GM19467 (cell line): ENCODE measurements around the gene RFTN1.

ENCODE experiments used
- ATAC-seq: cut with Tn5 transposase; IDR thresholded peaks from one replicate; pipeline ENCODE4 v1.9.1; 2021; ENCODE audit warnings: mild to moderate bottlenecking, moderate library complexity; ENCODE audit not compliant: unreplicated experiment

Gene RFTN1, protein sequence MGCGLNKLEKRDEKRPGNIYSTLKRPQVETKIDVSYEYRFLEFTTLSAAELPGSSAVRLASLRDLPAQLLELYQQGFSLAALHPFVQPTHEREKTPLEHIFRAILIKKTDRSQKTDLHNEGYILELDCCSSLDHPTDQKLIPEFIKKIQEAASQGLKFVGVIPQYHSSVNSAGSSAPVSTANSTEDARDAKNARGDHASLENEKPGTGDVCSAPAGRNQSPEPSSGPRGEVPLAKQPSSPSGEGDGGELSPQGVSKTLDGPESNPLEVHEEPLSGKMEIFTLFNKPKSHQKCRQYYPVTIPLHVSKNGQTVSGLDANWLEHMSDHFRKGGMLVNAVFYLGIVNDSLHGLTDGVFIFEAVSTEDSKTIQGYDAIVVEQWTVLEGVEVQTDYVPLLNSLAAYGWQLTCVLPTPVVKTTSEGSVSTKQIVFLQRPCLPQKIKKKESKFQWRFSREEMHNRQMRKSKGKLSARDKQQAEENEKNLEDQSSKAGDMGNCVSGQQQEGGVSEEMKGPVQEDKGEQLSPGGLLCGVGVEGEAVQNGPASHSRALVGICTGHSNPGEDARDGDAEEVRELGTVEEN

DNA sequence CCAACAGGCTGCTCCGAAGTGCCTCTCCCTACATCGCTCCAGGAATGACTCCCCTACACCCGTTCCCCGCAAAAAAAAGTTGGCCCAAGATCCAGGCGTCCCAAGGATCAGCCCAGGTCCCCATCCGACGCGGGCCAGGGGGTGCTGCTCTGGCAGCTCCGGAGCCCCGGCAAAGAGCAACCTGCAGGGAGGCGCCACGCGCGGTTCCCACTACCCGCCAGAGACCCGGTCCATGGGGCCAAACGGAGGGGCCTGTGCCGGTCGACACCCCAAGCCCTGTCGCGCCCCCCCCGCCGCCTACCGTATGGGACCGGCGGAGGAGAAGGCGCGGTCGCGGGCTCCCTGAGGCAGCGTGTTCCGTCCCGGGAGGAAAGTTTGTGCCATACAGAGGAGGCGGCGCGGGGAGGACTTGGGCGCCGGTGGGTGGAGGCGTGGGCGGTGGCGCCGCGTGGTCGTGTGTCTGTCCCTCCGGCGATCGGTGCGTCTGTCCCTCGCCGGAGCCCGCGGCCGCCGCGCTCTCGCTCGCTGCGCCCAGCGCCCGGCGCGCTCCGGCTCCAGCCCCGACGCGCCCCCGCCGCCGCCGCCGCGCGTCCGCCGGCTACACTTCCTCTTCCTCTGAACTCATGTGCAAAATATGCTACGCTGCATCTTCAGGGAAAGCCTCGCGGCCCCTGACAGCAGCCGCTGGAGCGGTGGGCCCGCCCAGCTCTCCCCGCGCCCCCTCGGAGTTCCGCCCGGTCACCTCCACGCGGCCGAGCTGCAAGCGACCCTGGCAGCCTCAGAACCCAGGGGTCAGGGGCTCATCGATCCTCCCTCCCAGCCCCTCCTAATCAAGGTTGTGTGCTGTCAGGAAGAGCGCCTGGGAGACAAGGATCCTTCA is at the start of gene RFTN1:
TSS of gene RFTN1 (minus strand) at position 559 of the 880 bp plus-strand sequence. CDS start 19,830 bp downstream, outside the sequence.
- ATAC-seq = no peak

- ATAC-seq = no peak
Measured at GRCh38 chr3:16559653-16560365, 46.3 kb upstream of the RFTN1 start.

- no peak for ATAC-seq
Measured at GRCh38 chr3:16554126-16554525, 40.6 kb upstream of the RFTN1 start.

- no peak for ATAC-seq
Measured at GRCh38 chr3:16552757-16553156, 39.3 kb upstream of the RFTN1 start.

DNA sequence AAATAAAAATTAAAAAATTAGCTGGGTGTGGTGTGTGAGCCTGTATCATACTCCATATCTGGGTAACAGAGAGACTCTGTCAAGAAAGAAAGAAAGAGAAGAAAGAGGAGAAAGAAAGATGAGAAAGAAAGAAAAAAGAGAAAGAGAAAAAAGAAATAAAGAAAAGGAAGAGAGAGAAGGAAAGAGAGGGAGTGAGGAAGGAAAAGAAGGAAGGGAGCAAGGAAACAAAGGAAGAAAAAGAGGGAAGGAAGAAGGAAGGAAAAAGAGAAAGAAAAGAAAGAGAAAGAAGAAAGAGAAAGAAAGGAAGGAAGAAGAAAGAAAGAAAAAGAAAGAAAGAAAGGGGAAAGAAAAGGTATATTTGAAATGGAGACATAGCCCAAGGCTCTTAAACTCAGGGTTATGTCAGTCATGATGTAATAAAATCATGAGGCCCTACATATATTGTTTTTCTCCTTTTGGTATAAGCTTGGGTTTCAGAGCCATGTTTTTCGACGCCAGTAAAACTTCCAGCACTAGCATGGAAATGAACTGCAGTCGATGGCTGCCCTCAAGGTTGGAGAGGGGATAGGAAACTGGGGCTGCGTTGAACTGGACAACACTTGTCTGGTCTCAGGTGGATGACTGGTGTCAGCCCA is 38.0 kb upstream of the RFTN1 start:
- ATAC-seq = no peak

- peak; percentile 82 for ATAC-seq
Measured at GRCh38 chr3:16550676-16551341, 37.3 kb upstream of the RFTN1 start.

DNA sequence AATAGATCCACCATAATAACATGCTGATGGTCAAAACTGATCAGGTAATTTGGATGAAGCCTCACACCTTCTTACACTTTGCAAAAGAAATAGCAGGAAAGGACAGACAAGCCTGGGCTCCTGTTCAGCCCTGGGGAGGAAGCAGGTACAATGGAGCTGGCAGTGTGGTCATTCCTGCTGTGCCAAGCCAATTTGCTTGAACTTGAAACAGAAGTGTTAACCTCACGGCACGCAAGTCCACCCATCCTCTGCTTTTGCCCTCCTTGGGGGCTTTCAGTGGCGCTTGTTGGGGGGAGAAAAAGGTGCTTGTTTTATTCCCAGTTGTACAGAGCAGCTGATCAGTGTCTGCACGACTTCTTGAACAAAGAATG is 36.8 kb upstream of the RFTN1 start:
- peak; percentile 33 for ATAC-seq

GRCh38 chr3:16548721-16549120 is 35.2 kb upstream of the RFTN1 start:
- no peak for ATAC-seq

- ATAC-seq = no peak
Measured at GRCh38 chr3:16547561-16548357, 34.3 kb upstream of the RFTN1 start.

GRCh38 chr3:16546186-16547010 is 32.9 kb upstream of the RFTN1 start:
- no peak for ATAC-seq

GRCh38 chr3:16545413-16546185 is 32.1 kb upstream of the RFTN1 start:
- no peak for ATAC-seq

DNA sequence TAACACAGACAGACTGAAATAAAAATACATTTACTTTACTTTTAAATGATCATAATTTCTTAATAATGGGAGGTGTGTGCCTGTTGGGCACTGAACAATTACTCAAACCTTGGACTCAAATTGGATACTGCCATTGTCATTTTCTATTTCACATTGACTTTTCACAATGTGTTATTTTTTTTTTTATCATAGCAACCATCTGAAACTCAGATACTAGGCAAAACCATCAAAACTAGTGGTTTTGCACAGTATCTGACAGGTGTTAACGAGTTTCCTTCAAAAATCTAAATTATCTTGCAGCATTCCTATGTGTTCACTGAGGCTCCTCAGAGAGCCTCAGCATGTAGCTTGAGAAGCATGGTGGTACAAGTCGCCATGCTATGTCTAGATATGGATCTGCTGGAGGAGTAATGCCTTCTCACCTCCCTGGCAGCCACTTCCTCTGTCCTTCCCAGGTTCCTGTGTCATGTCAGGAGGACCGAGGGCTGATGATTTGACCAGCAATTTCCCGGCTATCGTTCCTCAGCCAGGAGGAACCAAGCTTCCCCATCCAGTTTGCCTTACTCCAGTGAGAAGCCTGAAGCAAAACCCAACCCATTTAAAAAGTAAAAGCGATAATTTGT is 29.9 kb upstream of the RFTN1 start:
- ATAC-seq = no peak

DNA sequence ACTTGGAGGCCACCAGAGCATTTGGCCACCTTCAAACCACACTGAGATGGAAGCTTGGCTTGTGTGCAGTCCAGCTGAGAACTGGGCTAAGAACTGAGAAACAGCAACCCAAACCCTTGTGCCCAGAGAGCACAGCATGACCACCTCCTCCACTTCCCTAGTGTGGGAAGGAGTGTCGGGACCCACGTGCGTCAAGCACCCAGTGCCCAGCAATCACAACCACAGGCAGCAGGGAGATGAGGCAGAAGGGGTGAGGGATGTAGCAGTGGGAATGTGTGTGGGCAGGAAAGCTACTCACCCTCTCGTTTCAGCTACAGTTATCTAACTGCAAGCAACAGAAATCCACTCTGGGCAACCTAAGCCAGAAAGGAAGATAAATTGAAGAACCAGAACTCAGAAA is 25.0 kb upstream of the RFTN1 start:
- ATAC-seq = no peak

GRCh38 chr3:16536996-16537395 is 23.5 kb upstream of the RFTN1 start:
- no peak for ATAC-seq

- ATAC-seq = no peak
Measured at GRCh38 chr3:16536344-16536663, 22.8 kb upstream of the RFTN1 start.

- ATAC-seq = no peak
Measured at GRCh38 chr3:16534640-16535262, 21.3 kb upstream of the RFTN1 start.
